Skeletal muscle cell (primary cell): ENCODE data around the gene ABCF2.

Experiments
- DNase-seq: peaks from one replicate; pipeline ENCODE4 v3.0.0-alpha.2; 2010; ENCODE audit warnings: low read depth
- H3K4me3 ChIP-seq: 2 replicates; pipeline ENCODE4 v1.5.1; 2011; ENCODE audit warnings: low read depth, mild to moderate bottlenecking, control low read depth, low read length, moderate library complexity

ABCF2 gene

GRCh38 chr7:151179287-151179860 is 47.6 kb downstream of the ABCF2 start:
- no peak overlapping the region for H3K4me3 ChIP-seq
- no peak for DNase-seq

- no peak overlapping the region for H3K4me3 ChIP-seq
- DNase-seq = no peak
These were observed 48.2 kb downstream of the ABCF2 start for GRCh38 chr7:151178831-151179230.

GRCh38 chr7:151178236-151178635 is 48.8 kb downstream of the ABCF2 start:
- H3K4me3 ChIP-seq = no peak overlapping the region
- DNase-seq = no peak

GRCh38 chr7:151177310-151177709 is 49.7 kb downstream of the ABCF2 start:
- no peak for DNase-seq
- no peak overlapping the region for H3K4me3 ChIP-seq

- no peak overlapping the region for H3K4me3 ChIP-seq
- no peak for DNase-seq
These were observed 50.6 kb downstream of the ABCF2 start for GRCh38 chr7:151176401-151176800.

- H3K4me3 ChIP-seq = no peak overlapping the region
- no peak for DNase-seq
These were observed 51.2 kb downstream of the ABCF2 start for GRCh38 chr7:151175793-151176311.

- H3K4me3 ChIP-seq = no peak overlapping the region
- no peak for DNase-seq
These were observed 51.8 kb downstream of the ABCF2 start for GRCh38 chr7:151175047-151175792.

GRCh38 chr7:151174246-151175046 is 52.6 kb downstream of the ABCF2 start:
- no peak overlapping the region for H3K4me3 ChIP-seq
- no peak for DNase-seq

GRCh38 chr7:151173386-151174245 is 53.4 kb downstream of the ABCF2 start:
- H3K4me3 ChIP-seq = no peak overlapping the region

GRCh38 chr7:151172273-151173141 is 54.5 kb downstream of the ABCF2 start:
- no peak overlapping the region for H3K4me3 ChIP-seq
- peak; percentile 7 for DNase-seq

More at GRCh38 chr7:151173386-151174245, 53.4 kb downstream of the ABCF2 start:
- DNase-seq = no peak

GRCh38 chr7:151168787-151169162 is 58.2 kb downstream of the ABCF2 start:
- H3K4me3 ChIP-seq = no peak overlapping the region

GRCh38 chr7:151168003-151168786 is 58.8 kb downstream of the ABCF2 start:
- DNase-seq = no peak
- peak overlapping the region; percentile 35 for H3K4me3 ChIP-seq

More at GRCh38 chr7:151168787-151169162, 58.2 kb downstream of the ABCF2 start:
- no peak for DNase-seq

GRCh38 chr7:151167197-151167961 is 59.6 kb downstream of the ABCF2 start, which contains the start of gene GBX1:
GBX1 (minus strand) TSS chr7:151167694; CDS start chr7:151167548, 146 bp downstream.
- DNase-seq = no peak
- H3K4me3 ChIP-seq = peak within 1 kb of the TSS; percentile 35

- no peak for DNase-seq
- peak overlapping the region; percentile 35 for H3K4me3 ChIP-seq
These were observed 60.3 kb downstream of the ABCF2 start for GRCh38 chr7:151166629-151167196.
